Esophagus squamous epithelium (tissue), 4 donors: ENCODE data around the gene SP3.

Source experiments
- POLR2A ChIP-seq, 4 donors: fragments of 450-650 bp; IDR thresholded peaks; one replicate each; pipeline ENCODE4 v1.6.1; 2017; ENCODE audit warnings: antibody characterized with exemption in 4 of 4, mild to moderate bottlenecking in 4 of 4, moderate library complexity in 3 of 4
- TF ChIP-seq, protein P1 (sequence below), 6 experiments: fragments of 450-650 bp in 4 of 6; fragments of 200-600 bp in 2 of 6; sonication (generic) in 2 of 6; IDR thresholded peaks; one replicate each; pipeline ENCODE4 v1.5.1; 2016 to 2019; ENCODE audit warnings: antibody characterized with exemption in 6 of 6, mild to moderate bottlenecking in 4 of 6, moderate library complexity in 4 of 6

DNA sequence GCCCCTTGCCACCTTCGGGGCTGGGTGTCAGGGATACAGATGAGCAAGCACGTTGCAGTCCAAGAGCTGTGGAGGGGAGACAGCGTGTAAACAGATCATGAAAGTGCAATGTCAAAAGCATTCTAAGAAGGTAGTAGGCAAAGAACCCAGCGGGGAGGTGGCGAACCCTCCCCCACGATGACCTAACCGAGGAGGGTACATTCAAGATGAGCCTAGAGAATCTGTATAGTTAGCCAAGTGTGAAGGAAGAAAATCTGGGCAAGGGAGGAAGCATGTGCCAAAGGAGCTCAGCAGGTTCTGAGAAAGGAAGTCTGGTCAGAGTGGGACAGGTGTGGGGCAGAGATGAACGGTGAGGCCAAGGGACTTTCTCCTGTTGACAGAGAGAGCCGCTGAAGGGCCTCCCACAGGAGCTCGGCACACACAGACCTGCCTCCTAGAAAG lies 106.9 kb downstream of the SP3 start:
- TF ChIP-seq POLR2A (IDR thresholded peaks at IDR 0.05) = no peak
- TF ChIP-seq, protein P1, sequence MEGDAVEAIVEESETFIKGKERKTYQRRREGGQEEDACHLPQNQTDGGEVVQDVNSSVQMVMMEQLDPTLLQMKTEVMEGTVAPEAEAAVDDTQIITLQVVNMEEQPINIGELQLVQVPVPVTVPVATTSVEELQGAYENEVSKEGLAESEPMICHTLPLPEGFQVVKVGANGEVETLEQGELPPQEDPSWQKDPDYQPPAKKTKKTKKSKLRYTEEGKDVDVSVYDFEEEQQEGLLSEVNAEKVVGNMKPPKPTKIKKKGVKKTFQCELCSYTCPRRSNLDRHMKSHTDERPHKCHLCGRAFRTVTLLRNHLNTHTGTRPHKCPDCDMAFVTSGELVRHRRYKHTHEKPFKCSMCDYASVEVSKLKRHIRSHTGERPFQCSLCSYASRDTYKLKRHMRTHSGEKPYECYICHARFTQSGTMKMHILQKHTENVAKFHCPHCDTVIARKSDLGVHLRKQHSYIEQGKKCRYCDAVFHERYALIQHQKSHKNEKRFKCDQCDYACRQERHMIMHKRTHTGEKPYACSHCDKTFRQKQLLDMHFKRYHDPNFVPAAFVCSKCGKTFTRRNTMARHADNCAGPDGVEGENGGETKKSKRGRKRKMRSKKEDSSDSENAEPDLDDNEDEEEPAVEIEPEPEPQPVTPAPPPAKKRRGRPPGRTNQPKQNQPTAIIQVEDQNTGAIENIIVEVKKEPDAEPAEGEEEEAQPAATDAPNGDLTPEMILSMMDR (IDR thresholded peaks at IDR 0.05) = no peak
